Lung (tissue), 12 donors: ENCODE results near the gene P2RX5. TPM values are rescaled to one million over a fixed set of nuclear protein-coding genes. Genes with fewer than 3 reads are reported as not detected.

Experiments
- ATAC-seq: fragments of 200-7000 bp; cut with Tn5 transposase; one replicate; pipeline ENCODE4 v1.9.1; 2020; ENCODE audit warnings: moderate number of reproducible peaks; ENCODE audit not compliant: insufficient read depth, low FRiP score
- DNase-seq, 3 donors: peaks; one replicate each; pipeline ENCODE4 v3.0.0-alpha.2; 2013 to 2017
- H3K27ac ChIP-seq, 2 donors: one replicate each; pipeline ENCODE4 v1.5.1; 2013; ENCODE audit warnings: mild to moderate bottlenecking in 2 of 2, moderate library complexity in 2 of 2, control low read depth in 1 of 2, inconsistent platforms in 1 of 2, low read depth in 1 of 2, low read length in 1 of 2
- H3K27me3 ChIP-seq, 3 donors: one replicate each; pipeline ENCODE4 v1.5.1; 2013; ENCODE audit warnings: low read length in 2 of 3; ENCODE audit not compliant: control insufficient read depth in 3 of 3, insufficient read depth in 3 of 3
- H3K36me3 ChIP-seq, 4 donors: one replicate each; pipeline ENCODE4 v1.5.1; 2013; ENCODE audit warnings: low read length in 4 of 4, mild to moderate bottlenecking in 1 of 4, moderate library complexity in 1 of 4; ENCODE audit not compliant: control insufficient read depth in 4 of 4, insufficient read depth in 4 of 4
- H3K4me1 ChIP-seq, 5 donors: one replicate each; pipeline ENCODE4 v1.5.1; 2013; ENCODE audit warnings: low read length in 5 of 5, mild to moderate bottlenecking in 2 of 5, moderate library complexity in 1 of 5; ENCODE audit not compliant: control insufficient read depth in 5 of 5, insufficient read depth in 5 of 5
- H3K4me3 ChIP-seq: one replicate; pipeline ENCODE4 v1.5.1; 2013; ENCODE audit warnings: mild to moderate bottlenecking, control low read depth, moderate library complexity
- H3K9ac ChIP-seq, 2 donors: one replicate each; pipeline ENCODE4 v1.5.1; 2013; ENCODE audit warnings: low read length in 2 of 2, control low read depth in 1 of 2; ENCODE audit not compliant: insufficient read depth in 1 of 2
- H3K9me3 ChIP-seq, 4 donors: one replicate each; pipeline ENCODE4 v1.5.1; 2013; ENCODE audit warnings: low read length in 3 of 4, mild to moderate bottlenecking in 1 of 4, moderate library complexity in 1 of 4; ENCODE audit not compliant: control insufficient read depth in 4 of 4, insufficient read depth in 3 of 4
- WGBS, 2 donors: extraction: QIAGEN DNeasy Blood & Tissue Kit; methylation state at CpG; one replicate each; pipeline ENCODE4 v1.1.7; 2013; 5-methylcytosine and 5-hydroxymethylcytosine counted together
- polyA plus RNA-seq, 2 donors: library from polyadenylated mRNA; stranded (reverse); fragments of 200-250 nt; gene quantifications; one replicate each; pipeline ENCODE4 v1.2.1, GENCODE V29; 2013
- total RNA-seq, 2 donors: library from RNA; depleted of rRNA in 1 of 2; stranded (reverse); fragments of >200 nt in 1 of 2; gene quantifications; one replicate each; pipeline ENCODE4 v1.2.1, GENCODE V29; 2014 to 2021
- TF ChIP-seq, protein P1 (sequence below): IDR thresholded peaks from 2 replicates; pipeline ENCODE4 v1.5.1; 2012; ENCODE audit warnings: mild to moderate bottlenecking; ENCODE audit errors: control extremely low read depth, extremely low read depth
- donor health status: control.
- donor health status: control.
- donor health status: Bipolar disorder and iron deficiency.
- donor health status: healthy.
- donor health status: DM: yes; HTN: yes; CAD: no.

Gene P2RX5
- total and polyA plus RNA-seq, 4 donors, result 1.3 to 4.7 (median 3.3) TPM

DNA sequence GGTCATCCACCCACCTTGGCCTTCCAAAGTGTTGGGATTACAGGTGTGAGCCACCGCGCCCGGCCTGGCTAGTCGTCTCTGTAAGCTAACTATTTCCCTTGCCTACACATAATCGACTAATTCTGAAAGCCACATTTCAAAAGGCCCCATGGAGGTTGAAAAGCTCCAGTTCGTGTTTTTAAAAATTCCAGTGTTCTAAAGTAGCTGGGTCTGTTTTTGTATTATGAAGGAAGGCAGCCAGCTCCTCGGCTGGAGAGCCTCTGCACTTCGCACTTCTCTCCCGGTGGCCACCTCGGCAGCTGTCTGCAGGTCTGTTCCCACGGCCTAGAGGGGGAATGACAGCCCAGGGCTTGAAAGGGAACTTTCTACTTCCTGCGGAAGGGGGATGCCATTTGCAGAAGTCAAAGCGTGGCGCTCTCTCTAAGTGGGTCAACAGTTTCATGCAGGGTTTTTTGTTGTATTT lies 44.7 kb upstream of the P2RX5 start:
- H3K4me3 ChIP-seq, result no peak overlapping the region
- TF ChIP-seq, protein P1, sequence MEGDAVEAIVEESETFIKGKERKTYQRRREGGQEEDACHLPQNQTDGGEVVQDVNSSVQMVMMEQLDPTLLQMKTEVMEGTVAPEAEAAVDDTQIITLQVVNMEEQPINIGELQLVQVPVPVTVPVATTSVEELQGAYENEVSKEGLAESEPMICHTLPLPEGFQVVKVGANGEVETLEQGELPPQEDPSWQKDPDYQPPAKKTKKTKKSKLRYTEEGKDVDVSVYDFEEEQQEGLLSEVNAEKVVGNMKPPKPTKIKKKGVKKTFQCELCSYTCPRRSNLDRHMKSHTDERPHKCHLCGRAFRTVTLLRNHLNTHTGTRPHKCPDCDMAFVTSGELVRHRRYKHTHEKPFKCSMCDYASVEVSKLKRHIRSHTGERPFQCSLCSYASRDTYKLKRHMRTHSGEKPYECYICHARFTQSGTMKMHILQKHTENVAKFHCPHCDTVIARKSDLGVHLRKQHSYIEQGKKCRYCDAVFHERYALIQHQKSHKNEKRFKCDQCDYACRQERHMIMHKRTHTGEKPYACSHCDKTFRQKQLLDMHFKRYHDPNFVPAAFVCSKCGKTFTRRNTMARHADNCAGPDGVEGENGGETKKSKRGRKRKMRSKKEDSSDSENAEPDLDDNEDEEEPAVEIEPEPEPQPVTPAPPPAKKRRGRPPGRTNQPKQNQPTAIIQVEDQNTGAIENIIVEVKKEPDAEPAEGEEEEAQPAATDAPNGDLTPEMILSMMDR, result no peak
- H3K4me1 ChIP-seq, result peaks cover 0 to 7% (median 6%) of the 10 kb centered on the region in 5 donors
- no peaks in the 10 kb centered on the region for H3K36me3 ChIP-seq
- no peak overlapping the region for H3K9ac ChIP-seq
- 38 to 54% methylated on average over 14 of the region's 14 CpGs for WGBS, 2 donors
- no peaks in the 10 kb centered on the region for H3K27me3 ChIP-seq
- H3K27ac ChIP-seq, result no peak overlapping the region
- no peaks in the 10 kb centered on the region for H3K9me3 ChIP-seq
- DNase-seq (peak in 2 of 3 donors; percentile 15 to 27), ATAC-seq (no peak)

DNA sequence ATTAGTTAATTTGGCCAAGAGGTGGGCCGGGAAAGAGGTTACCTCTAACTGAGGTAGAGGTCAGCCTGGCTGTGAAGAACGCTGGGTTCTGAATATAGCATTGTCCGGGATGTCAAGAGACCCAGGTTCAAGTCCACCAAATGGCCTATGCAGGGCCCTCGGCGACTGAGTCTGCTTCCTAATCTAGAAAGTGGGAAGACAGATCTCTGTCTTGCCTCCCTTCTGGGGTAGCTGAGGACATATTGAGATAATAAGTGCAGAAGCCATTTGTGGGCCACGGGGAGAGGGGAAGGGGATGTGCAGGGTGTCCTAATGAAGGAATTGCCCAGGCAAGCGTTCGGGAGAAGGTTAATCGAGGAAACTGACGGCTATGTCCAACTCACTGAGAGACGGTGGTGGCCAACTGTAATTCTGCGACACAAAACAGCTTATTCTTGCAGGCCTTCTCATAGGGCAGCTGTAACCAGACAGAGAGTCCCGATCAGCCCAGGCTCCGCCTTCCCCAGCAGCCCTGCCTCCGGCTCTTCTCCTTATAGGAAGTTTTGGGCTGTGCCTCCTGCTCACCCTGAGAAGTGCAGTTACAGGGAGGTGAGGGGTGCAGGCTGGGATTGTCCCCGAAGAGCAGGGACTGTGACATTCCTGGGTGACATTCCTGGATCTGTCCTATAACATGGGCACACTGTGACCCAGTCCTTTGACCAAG lies 43.6 kb upstream of the P2RX5 start:
- H3K9ac ChIP-seq, result no peak overlapping the region
- no peak overlapping the region for H3K27ac ChIP-seq
- TF ChIP-seq, protein P1, result no peak
- no peak for DNase-seq
- H3K9me3 ChIP-seq, result no peaks in the 10 kb centered on the region
- no peak overlapping the region for H3K4me3 ChIP-seq
- ATAC-seq, result no peak
- H3K36me3 ChIP-seq, result no peaks in the 10 kb centered on the region
- WGBS, 2 donors, result 82 to 83% methylated on average over 16 of the region's 16 CpGs
- H3K4me1 ChIP-seq, result peaks cover 0 to 7% (median 6%) of the 10 kb centered on the region in 5 donors
- no peaks in the 10 kb centered on the region for H3K27me3 ChIP-seq

DNA sequence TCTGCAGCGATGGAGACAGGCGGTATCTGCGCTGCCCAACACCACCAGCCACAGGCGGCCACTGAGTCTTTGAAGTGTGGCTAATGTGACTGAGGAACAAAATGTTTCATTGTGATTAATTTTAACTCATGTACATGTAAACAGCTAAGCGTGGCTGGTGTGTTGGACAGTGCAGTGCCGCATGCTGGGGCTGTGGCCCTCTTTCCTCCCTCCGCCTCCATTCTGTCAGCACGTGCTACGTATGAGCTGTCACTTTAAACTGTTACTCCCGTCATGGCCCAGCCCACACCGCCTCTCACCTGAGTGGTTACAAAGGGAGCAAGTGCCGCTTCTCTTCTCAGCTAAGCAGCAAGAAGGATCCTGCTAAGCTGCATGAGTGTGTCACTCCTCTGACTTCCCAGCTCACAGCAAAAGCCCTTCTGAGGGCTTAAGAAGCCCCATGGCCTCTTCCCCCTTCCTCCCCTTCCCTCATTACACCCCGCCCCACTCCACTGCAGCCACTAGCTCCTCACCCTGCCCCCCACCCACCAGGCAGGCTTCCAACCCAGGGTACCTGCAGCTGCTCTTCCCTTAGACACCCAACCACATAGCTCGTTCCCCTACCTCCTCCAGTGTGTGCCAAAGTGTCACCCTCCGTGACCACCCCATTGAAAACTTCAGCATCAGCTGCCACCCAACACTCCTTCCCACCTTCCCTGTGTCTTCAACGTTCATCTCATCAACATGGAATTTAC lies 42.8 kb upstream of the P2RX5 start:
- Histone ChIP-seq H3K4me1 (peaks cover 0 to 7% (median 6%) of the 10 kb centered on the region in 5 donors), H3K9ac (peak overlapping the region in 1 of 2 donors; percentile 61), H3K27me3 (no peaks in the 10 kb centered on the region), H3K36me3 (no peaks in the 10 kb centered on the region), H3K27ac (peak overlapping the region in 1 of 2 donors; percentile 34), H3K4me3 (no peak overlapping the region), H3K9me3 (no peaks in the 10 kb centered on the region)
- 39 to 55% methylated on average over 16 of the region's 16 CpGs for WGBS, 2 donors
- DNase-seq (peak; percentile 44 to 58 (median 51)), ATAC-seq (peak; percentile 55)
- TF ChIP-seq, protein P1, result no peak
